BE2C (cell line): ENCODE measurements around the gene YBEY.

Source experiments
- DNase-seq: peaks from one replicate; pipeline ENCODE4 v3.0.0-alpha.2; 2020
- H3K27me3 ChIP-seq: fragments of 250-450 bp; sonication (Bioruptor Pico); 2 replicates; pipeline ENCODE4 v1.5.1; 2020; ENCODE audit warnings: mild to moderate bottlenecking
- H3K36me3 ChIP-seq: fragments of 250-450 bp; sonication (Bioruptor Pico); 2 replicates; pipeline ENCODE4 v1.5.1; 2020; ENCODE audit warnings: mild to moderate bottlenecking
- H3K4me1 ChIP-seq: fragments of 250-450 bp; sonication (Bioruptor Pico); 2 replicates; pipeline ENCODE4 v1.5.1; 2020
- H3K4me3 ChIP-seq: 2 replicates; pipeline ENCODE4 v1.5.1; 2011; ENCODE audit warnings: low read depth, low read length
- H3K9me3 ChIP-seq: fragments of 250-450 bp; sonication (Bioruptor Pico); 2 replicates; pipeline ENCODE4 v1.5.1; 2020
- CTCF ChIP-seq: IDR thresholded peaks from 2 replicates; pipeline ENCODE4 v1.5.1; 2012; ENCODE audit warnings: mild to moderate bottlenecking, low read depth, low read length

Gene YBEY

DNA sequence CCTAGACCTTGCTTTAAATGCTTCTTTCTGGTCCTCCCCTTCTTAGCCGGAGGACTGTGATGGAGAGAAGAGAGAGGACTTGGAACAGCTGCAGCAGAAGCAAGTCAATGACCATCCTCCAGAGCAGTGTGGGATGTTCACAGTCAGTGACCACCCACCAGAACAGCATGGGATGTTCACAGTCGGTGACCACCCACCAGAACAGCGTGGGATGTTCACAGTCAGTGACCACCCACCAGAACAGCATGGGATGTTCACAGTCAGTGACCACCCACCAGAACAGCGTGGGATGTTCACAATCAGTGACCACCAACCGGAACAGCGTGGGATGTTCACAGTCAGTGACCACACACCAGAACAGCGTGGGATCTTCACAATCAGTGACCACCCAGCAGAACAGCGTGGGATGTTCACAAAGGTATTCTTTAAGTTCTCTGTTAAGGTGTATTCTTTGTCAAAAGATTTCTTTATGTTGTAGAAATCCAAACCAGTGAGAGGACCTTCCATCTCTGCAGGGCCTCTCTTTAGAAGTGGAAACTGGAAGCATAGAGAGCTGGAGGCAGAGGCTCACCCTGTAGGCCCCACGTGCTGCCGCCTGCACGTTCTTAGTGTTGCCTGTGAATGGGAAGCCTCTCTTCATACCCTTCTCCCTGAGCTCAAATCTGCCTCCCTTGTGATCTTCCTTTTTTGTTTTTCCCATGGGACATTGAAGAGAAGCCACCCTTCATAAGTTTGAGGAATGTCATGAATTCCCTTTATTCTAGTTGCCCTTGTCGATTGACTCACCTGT, 48.4 kb downstream of the YBEY start:
- peaks cover 72% of the 10 kb centered on the region for H3K36me3 ChIP-seq
- no peak for TF ChIP-seq CTCF
- H3K27me3 ChIP-seq: no peaks in the 10 kb centered on the region
- no peaks in the 10 kb centered on the region for H3K4me1 ChIP-seq
- no peak overlapping the region for H3K4me3 ChIP-seq
- no peaks in the 10 kb centered on the region for H3K9me3 ChIP-seq
- no peak for DNase-seq

DNA sequence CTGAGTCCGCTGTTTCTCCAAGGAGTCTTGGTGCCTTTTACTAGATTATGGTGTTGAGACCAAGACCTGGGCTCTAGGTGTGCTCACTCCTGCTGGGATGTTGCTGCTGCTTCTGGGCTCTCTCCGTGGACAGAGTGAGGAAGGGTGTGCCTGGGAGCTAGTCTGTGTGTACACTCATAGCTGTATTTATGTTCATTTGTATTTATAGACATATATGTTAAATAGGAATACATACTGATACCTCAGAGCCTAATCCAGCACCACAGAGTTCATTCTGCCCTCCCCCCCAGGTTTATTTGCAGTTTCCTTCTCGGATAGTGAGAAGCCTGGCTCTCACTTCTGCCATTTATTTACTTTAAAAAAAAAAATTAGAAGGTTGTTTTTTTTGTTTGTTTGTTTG, 50.5 kb downstream of the YBEY start:
- no peak overlapping the region for H3K4me3 ChIP-seq
- DNase-seq: no peak
- H3K36me3 ChIP-seq: peaks cover 60% of the 10 kb centered on the region
- H3K9me3 ChIP-seq: no peaks in the 10 kb centered on the region
- no peaks in the 10 kb centered on the region for H3K4me1 ChIP-seq
- no peaks in the 10 kb centered on the region for H3K27me3 ChIP-seq
- TF ChIP-seq CTCF: no peak

GRCh38 chr21:46340998-46341397, 54.9 kb downstream of the YBEY start:
- H3K4me3 ChIP-seq: no peak overlapping the region
- H3K27me3 ChIP-seq: no peaks in the 10 kb centered on the region
- no peaks in the 10 kb centered on the region for H3K9me3 ChIP-seq
- no peak for TF ChIP-seq CTCF
- no peak for DNase-seq
- no peaks in the 10 kb centered on the region for H3K4me1 ChIP-seq
- peaks cover 47% of the 10 kb centered on the region for H3K36me3 ChIP-seq

GRCh38 chr21:46344219-46344915, 58.2 kb downstream of the YBEY start:
- DNase-seq: no peak
- no peak for TF ChIP-seq CTCF
- Histone ChIP-seq H3K4me1 (no peaks in the 10 kb centered on the region), H3K36me3 (peaks cover 45% of the 10 kb centered on the region), H3K9me3 (no peaks in the 10 kb centered on the region), H3K4me3 (no peak overlapping the region), H3K27me3 (no peaks in the 10 kb centered on the region)

- Histone ChIP-seq H3K4me1 (no peaks in the 10 kb centered on the region), H3K9me3 (no peaks in the 10 kb centered on the region), H3K36me3 (peaks cover 56% of the 10 kb centered on the region), H3K4me3 (no peak overlapping the region), H3K27me3 (no peaks in the 10 kb centered on the region)
- TF ChIP-seq CTCF: no peak
- DNase-seq: no peak
These were observed 59.7 kb downstream of the YBEY start for GRCh38 chr21:46345861-46346260.
